ENCODE measurements around the gene NRXN3.

The NRXN3 gene

DNA sequence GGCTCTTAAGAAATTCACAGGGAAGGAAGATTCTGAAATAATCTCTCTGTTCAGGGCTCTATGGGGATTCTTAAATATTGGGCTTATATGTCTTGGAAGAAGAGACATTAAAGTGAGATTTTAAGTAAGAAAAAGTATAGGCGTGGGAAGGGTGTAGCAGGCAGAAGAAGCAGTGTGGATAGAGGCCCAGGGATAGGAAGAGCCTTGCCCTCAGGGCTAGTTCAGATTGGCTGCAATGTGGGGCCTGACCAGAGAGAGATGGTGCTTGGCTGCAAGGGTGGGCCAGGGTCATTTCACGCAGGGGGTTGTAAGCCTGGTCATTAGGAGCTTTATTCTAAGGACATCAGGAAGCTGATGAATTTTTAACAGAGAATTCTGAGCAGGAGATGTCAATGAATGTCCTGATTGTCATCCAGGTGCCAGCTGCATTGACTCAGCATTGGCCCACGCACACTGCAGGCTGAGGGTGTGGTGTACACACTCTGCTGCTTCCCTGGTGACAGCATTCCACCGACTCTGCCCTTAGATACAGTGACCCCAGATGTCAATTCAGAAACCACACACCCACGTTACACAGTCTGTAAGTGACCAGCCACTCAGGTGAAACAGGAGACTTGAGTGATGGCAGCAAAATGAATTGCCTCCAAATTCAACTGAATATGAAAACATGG lies 582.5 kb downstream of the NRXN3 start:
- no peak for DNase-seq

- DNase-seq: no peak
Measured at GRCh38 chr14:78754059-78754458, 583.9 kb downstream of the NRXN3 start.

DNA sequence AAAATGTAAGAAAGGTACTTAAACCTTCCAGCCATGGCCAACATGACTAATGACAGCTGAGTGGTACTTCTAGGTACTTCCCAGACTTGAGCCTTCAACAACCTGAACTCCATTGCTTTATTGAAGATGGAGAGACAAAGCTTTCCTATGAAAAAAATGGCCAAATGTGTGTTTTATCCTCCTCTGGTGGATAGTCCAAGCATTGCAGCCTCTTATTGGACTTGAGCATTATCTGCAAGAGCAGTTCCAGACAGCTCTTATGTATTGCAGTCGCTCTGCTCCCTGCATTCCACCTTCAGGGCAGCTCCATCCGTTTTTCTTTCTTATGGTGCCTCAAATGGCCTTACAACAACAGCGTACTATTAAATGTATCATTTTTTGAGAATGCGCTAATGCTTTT lies 588.2 kb downstream of the NRXN3 start:
- DNase-seq: peak; percentile 23 to 63

- no peak for DNase-seq
Measured at GRCh38 chr14:78762331-78762730, 592.2 kb downstream of the NRXN3 start.

- no peak for DNase-seq
Measured at GRCh38 chr14:78763746-78764145, 593.6 kb downstream of the NRXN3 start.

GRCh38 chr14:78764240-78764639 lies 594.1 kb downstream of the NRXN3 start:
- no peak for DNase-seq

DNA sequence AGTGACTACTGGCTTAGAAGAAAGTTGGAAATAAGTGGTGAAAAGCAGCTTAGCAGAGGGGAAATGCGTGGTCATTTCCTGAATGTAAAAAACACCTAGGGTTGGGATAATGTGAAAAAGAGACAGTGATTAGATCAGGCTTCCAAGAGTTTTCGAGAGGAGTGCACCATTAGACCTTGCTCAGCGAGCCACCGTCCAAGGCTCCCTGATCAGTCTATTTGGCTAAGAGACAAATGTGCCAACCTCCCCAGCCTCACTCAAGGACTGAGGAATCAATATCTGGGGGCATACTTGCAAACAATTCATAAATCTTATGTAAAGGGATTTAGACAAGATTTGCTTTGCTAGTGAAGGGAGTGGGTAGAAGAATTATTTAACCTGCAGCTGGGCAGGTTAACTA lies 594.5 kb downstream of the NRXN3 start:
- no peak for DNase-seq

DNA sequence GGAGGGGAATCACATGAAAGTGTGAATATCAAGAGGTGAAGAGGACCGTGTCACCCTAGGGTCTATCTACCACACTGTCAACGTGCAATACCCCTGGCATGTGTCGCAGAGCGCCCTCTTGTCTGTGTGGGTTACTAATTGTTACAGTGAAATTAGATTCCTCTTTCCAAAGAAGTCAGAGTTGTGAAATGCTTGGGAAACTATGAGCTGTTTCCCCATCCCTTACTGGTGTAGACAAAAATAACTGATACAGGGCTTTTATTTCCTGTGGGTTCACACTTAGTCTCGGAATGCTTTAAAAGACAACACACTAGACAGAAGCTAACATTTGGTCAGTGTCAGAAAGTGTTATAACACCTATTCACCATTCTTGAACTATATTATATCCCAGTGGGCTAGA lies 597.3 kb downstream of the NRXN3 start:
- DNase-seq: no peak

- no peak for DNase-seq
Measured at GRCh38 chr14:78782551-78782950, 612.4 kb downstream of the NRXN3 start.

- DNase-seq: no peak
Measured at GRCh38 chr14:78785265-78785664, 615.1 kb downstream of the NRXN3 start.

DNA sequence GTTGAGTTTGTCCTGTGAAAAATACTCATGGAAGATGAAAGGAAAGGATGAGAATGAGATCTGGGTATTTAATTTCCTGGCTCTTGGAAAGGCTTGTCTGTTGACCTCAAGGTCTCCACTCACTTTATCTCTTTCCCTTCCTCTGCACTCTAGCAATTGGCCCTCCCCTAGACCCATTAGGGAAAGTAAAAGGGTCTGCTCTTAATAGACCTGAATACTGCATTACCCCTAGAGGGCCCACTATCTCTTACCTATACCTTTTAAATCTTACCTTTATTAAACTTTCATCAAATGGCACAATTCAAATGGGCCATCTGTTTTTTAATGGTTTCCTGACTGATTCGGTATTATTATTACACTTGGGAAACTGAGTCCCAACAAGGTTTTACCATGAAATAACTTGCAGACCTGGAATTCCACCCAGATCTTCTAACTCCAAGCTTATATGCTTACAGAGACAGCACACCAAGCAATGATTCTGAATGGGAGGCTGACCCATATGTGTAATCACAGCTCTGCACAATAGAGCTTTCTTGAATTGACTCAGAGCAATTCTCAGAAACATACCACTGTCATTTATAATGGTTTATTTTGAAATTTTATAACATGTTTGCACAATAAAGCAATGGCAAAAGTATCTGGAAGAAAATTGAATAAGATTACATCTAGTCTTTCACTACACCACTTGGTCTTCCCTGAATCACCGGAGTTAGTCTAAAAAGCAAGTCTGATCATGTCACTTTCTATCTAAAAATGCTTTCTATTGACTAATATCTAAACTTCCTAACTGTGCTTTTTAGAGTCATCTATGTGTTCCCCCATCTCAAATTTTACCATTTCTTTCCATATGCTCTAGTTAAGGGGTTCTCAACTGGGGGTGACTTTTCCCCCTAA lies 618.5 kb downstream of the NRXN3 start:
- no peak for DNase-seq

DNA sequence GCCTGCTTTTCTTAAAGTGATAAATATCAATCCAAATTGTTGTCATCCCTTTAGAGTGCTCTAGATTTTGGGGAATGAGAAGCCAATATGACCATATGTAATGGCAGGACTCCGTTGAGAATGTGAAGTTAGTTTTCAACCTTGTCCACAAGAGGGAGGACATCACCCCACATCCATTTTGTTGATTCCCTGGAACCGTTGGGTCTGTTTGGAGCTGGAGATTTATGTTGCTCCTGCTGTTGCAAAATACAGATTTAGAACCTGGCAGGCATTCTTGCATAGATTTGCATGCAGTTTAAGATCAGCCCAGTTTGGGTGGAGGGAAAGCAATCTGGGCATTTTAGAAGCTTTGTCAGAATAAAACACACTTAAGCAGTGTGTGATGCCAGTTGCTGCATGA lies 620.1 kb downstream of the NRXN3 start:
- no peak for DNase-seq

DNA sequence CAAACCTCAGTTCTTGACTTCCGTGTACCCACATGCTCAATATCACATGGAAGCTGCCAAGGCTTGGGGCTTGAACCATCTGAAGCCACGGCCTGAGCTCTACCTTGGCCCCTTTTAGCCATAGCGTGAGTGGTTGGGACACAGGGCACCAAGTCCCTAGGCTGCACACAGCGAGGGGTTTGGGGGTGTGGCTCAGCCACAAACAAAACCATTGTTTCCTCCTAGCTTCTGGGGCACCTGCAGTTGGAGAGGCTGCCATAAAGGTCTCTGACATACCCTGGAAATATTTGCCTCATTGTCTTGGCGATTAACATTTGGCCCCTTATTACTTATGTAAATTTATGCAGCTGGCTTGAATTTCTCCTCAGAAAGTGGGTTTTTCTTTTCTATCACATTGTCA lies 628.6 kb downstream of the NRXN3 start:
- no peak for DNase-seq

- no peak for DNase-seq
Measured at GRCh38 chr14:78805570-78805969, 635.4 kb downstream of the NRXN3 start.

- no peak for DNase-seq
Measured at GRCh38 chr14:78823035-78823434, 652.9 kb downstream of the NRXN3 start.

GRCh38 chr14:78823516-78823915 lies 653.3 kb downstream of the NRXN3 start:
- DNase-seq: no peak

DNA sequence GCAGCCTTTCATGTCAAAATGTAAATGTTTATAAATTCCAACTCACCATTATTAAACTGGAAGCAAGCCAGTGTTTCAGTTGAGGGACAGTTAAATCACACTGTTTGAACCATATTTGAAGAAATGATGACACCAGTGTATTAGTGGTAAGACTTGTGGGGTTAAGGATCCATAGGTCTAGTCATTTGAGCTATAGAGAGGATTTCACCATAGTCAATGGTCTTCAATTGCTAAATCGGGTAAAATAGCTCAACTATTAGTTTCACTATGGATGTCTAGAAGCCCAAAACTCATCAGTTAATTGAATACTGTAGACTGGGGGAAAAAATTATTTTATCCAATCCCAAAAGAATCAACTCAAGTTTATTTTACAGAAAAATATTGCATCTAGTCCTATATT lies 659.1 kb downstream of the NRXN3 start:
- no peak for DNase-seq

DNA sequence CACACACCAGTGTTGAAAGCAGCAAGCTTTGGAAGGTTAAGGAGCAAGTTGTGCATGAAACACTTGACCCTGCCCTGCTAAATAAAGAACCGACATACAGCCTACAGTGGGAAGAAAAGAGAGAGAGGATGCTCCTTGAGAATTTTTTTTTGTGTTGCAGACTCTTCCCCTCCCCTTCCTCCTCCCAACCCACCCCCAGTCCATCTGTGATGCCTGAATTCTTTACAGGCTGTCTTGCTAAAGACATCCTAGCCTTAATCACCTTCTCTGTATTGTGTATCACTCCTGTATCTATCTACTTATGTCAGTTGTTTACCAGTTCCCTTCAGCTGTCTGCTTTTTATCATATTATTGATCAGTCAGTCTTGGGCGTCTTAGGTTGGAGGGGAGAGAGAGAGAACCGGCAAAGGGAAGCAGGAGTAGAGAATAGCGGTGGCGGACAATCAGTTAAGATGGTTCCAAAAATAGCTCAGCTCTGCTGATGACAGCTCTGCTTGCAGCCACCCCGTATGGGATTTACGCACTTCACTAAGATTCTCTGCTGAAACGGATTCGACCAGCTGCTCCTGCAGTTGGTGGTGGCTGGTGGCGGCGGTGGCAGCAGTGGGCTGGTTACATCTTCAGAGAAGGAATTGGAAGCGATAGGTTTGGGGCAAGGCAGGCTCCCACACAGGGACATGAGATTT lies 664.7 kb downstream of the NRXN3 start:
- DNase-seq: no peak

- DNase-seq: no peak
Measured at GRCh38 chr14:78835909-78836308, 665.7 kb downstream of the NRXN3 start.

DNA sequence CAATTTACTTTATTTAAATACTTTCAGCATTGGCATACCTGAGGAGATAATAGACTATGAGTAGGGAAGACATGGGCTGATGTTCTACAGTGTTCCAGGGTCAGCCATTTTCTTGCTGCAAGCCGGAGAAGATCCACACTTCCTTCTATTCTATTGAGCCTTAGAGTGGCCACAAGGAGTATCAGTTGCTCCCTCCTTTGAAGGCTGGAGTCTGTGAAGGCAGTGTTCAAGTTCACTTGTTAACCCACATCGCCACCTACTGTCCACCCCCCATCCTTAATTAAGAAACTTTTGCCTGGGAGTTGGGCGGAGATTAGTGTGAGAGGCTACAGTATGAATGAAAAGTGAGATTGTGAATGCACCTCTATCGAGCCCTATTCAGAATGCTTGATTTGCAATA lies 666.6 kb downstream of the NRXN3 start:
- DNase-seq: peak; percentile 29 to 62

GRCh38 chr14:78838959-78839358 lies 668.8 kb downstream of the NRXN3 start:
- no peak for DNase-seq

DNA sequence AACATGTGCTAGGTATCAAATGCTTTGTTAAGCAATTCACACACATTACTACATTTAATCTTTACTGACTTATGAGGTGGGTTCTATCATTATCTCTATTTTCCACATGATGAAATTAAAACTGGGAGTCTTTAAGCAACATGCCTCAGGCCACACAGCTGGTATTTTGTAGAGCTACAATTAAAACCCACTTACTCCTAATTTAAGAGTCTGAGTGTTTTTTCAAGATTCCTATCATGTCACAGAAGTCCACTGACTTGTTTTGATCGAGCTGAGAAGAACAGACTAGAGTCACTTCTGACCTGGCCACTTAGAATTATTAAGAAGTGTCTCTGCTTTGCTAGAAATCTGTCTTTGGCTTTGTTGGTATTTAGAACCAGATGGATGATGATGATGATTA lies 670.7 kb downstream of the NRXN3 start:
- no peak for DNase-seq

GRCh38 chr14:78847801-78848200 lies 677.6 kb downstream of the NRXN3 start:
- DNase-seq: no peak

All from NCI-H446 (cell line).